GM23338 (cell line): Measurements from ENCODE around the gene NCK2. TPM values are rescaled to one million over a fixed set of nuclear protein-coding genes. Genes with fewer than 3 reads are reported as not detected.

Experiments
- ATAC-seq: fragments of 200-7000 bp; cut with Tn5 transposase; 3 replicates; pipeline ENCODE4 v1.9.1; 2020
- DNase-seq: peaks from one replicate; pipeline ENCODE4 v3.0.0-alpha.2; 2015; ENCODE audit warnings: low spot score
- H2AFZ ChIP-seq: fragments of 200-600 bp; sonication (generic); 2 replicates; pipeline ENCODE4 v1.8.0; 2016; ENCODE audit warnings: antibody characterized with exemption, mild to moderate bottlenecking, moderate library complexity
- H3F3A ChIP-seq: fragments of 200-600 bp; sonication (generic); replicated peaks from 2 replicates; pipeline ENCODE4 v1.8.0; 2017; ENCODE audit warnings: antibody characterized with exemption, mixed run types, low read depth
- H3K27ac ChIP-seq: fragments of 200-600 bp; sonication (generic); 2 replicates; pipeline ENCODE4 v1.6.1; 2016; ENCODE audit warnings: low read depth
- H3K27me3 ChIP-seq: fragments of 200-600 bp; sonication (generic); 2 replicates; pipeline ENCODE4 v1.8.0; 2016; ENCODE audit warnings: mild to moderate bottlenecking, mixed run types, moderate library complexity; ENCODE audit not compliant: insufficient read depth
- H3K36me3 ChIP-seq: fragments of 200-600 bp; sonication (generic); 2 replicates; pipeline ENCODE4 v1.8.0; 2016; ENCODE audit warnings: mild to moderate bottlenecking; ENCODE audit not compliant: insufficient read depth
- H3K4me1 ChIP-seq: fragments of 200-600 bp; sonication (generic); 2 replicates; pipeline ENCODE4 v1.8.0; 2016; ENCODE audit warnings: mild to moderate bottlenecking, moderate library complexity; ENCODE audit not compliant: insufficient read depth
- H3K4me2 ChIP-seq: fragments of 200-600 bp; sonication (generic); 2 replicates; pipeline ENCODE4 v1.7.1; 2017; ENCODE audit warnings: mixed run types
- H3K4me3 ChIP-seq: fragments of 200-600 bp; sonication (generic); 2 replicates; pipeline ENCODE4 v1.6.1; 2016; ENCODE audit warnings: mixed run types
- H3K79me2 ChIP-seq: fragments of 200-600 bp; sonication (generic); replicated peaks from 2 replicates; pipeline ENCODE4 v1.8.0; 2017; ENCODE audit warnings: mild to moderate bottlenecking; ENCODE audit not compliant: insufficient read depth
- H3K9me2 ChIP-seq: fragments of 200-600 bp; sonication (generic); 2 replicates; pipeline ENCODE4 v1.8.0; 2017; ENCODE audit not compliant: insufficient read depth
- H4K20me1 ChIP-seq: fragments of 200-600 bp; sonication (generic); replicated peaks from 2 replicates; pipeline ENCODE4 v1.8.0; 2017; ENCODE audit warnings: mild to moderate bottlenecking; ENCODE audit not compliant: insufficient read depth
- H3K27ac Mint-ChIP-seq: 2 replicates; pipeline ENCODE4 v1.8.0; 2020; ENCODE audit warnings: inconsistent platforms, mild to moderate bottlenecking, moderate library complexity, mixed read lengths
- H3K27me3 Mint-ChIP-seq: 3 replicates; pipeline ENCODE4 v1.8.0; 2022; ENCODE audit warnings: low read depth, mild to moderate bottlenecking, moderate library complexity, mixed read lengths, inconsistent platforms; ENCODE audit not compliant: insufficient read depth, poor library complexity
- H3K36me3 Mint-ChIP-seq: 3 replicates; pipeline ENCODE4 v1.8.0; 2021; ENCODE audit warnings: low read depth, mild to moderate bottlenecking, inconsistent platforms, moderate library complexity, mixed read lengths
- H3K4me1 Mint-ChIP-seq: 3 replicates; pipeline ENCODE4 v1.8.0; 2020; ENCODE audit warnings: mild to moderate bottlenecking, inconsistent platforms, mixed read lengths
- H3K4me3 Mint-ChIP-seq: 3 replicates; pipeline ENCODE4 v1.8.0; 2021; ENCODE audit warnings: moderate library complexity, mild to moderate bottlenecking, inconsistent platforms, mixed read lengths
- H3K9me3 Mint-ChIP-seq: 3 replicates; pipeline ENCODE4 v1.8.0; 2020; ENCODE audit warnings: moderate library complexity, mild to moderate bottlenecking, inconsistent platforms, mixed read lengths
- CREB1 ChIP-seq: fragments of 250-450 bp; sonication (Bioruptor Pico); IDR thresholded peaks from 2 replicates; pipeline ENCODE4 v1.5.0; 2020; ENCODE audit warnings: low read depth, mild to moderate bottlenecking, moderate library complexity
- CTCF ChIP-seq, 2 experiments: fragments of 200-600 bp in 1 of 2; sonication (generic) in 1 of 2; conservative IDR thresholded peaks; 2 replicates each; pipeline versions ENCODE4 v1.5.1 to v1.6.1; 2016 to 2017; ENCODE audit warnings: antibody characterized with exemption in 2 of 2, low read depth in 2 of 2, mild to moderate bottlenecking in 2 of 2, moderate library complexity in 1 of 2
- JUNB ChIP-seq: IDR thresholded peaks from one replicate; pipeline ENCODE4 v1.6.1; 2016; ENCODE audit warnings: antibody characterized with exemption; ENCODE audit not compliant: unreplicated experiment
- NANOG ChIP-seq: IDR thresholded peaks from 2 replicates; pipeline ENCODE4 v1.6.1; 2016; ENCODE audit warnings: antibody characterized with exemption, borderline replicate concordance
- REST ChIP-seq: IDR thresholded peaks from one replicate; pipeline ENCODE4 v1.6.1; 2018; ENCODE audit warnings: antibody characterized with exemption; ENCODE audit not compliant: unreplicated experiment
- STAT1 ChIP-seq: IDR thresholded peaks from one replicate; pipeline ENCODE4 v1.6.1; 2016; ENCODE audit warnings: antibody characterized with exemption; ENCODE audit not compliant: unreplicated experiment
- ZNF331 ChIP-seq: fragments of 250-450 bp; sonication (Bioruptor Pico); IDR thresholded peaks from 2 replicates; pipeline ENCODE4 v1.5.0; 2020; ENCODE audit warnings: low read depth, mild to moderate bottlenecking, moderate library complexity
- polyA plus RNA-seq: library from polyadenylated mRNA; unstranded; fragments of >200 nt; fragmentation: Nextera tagmentation; extraction: Ambion mirVana; gene quantifications from 2 replicates; pipeline ENCODE4 v1.2.1, GENCODE V29; 2016
- total RNA-seq: library from RNA; depleted of rRNA; stranded (reverse); fragments of >200 nt; shearing (Covaris generic); gene quantifications from 2 replicates; pipeline ENCODE4 v1.2.3, GENCODE V29; 2014

Gene NCK2
- total and polyA plus RNA-seq, 2 experiments from 2014 or later: 26.9 to 59.9 TPM

GRCh38 chr2:105836341-105836740 is 91.6 kb downstream of the NCK2 start:
- H2AFZ ChIP-seq: no peak overlapping the region
- no peaks in the 10 kb centered on the region for H3K27me3 ChIP-seq
- peak; percentile 75 for ATAC-seq
- Mint-ChIP-seq H3K4me3 (no peak overlapping the region), H3K27ac (no peak overlapping the region), H3K36me3 (peaks cover 17% of the 10 kb centered on the region), H3K9me3 (peaks cover 18% of the 10 kb centered on the region; the same call in 2 of the 3 replicates), H3K27me3 (peaks cover 10% of the 10 kb centered on the region), H3K4me1 (peaks cover 47% of the 10 kb centered on the region)
- H3K9me2 ChIP-seq: peaks cover 6% of the 10 kb centered on the region
- H3K4me3 ChIP-seq: no peak overlapping the region
- no peaks in the 10 kb centered on the region for H3F3A ChIP-seq
- no peaks in the 10 kb centered on the region for H3K36me3 ChIP-seq
- no peak for DNase-seq
- H3K4me2 ChIP-seq: no peak overlapping the region
- H3K79me2 ChIP-seq: peaks cover 97% of the 10 kb centered on the region
- no peak overlapping the region for H3K27ac ChIP-seq
- H4K20me1 ChIP-seq: no peaks in the 10 kb centered on the region; the same call in 1 of the 2 replicates
- peaks cover 32% of the 10 kb centered on the region for H3K4me1 ChIP-seq
- TF ChIP-seq CREB1 (CRISPR knock-in tag) (no peak), REST (no peak)

- Mint-ChIP-seq H3K4me3 (no peak overlapping the region), H3K9me3 (peaks cover 11% of the 10 kb centered on the region; the same call in 2 of the 3 replicates), H3K27ac (no peak overlapping the region), H3K4me1 (peaks cover 52% of the 10 kb centered on the region), H3K36me3 (peaks cover 13% of the 10 kb centered on the region; the same call in 2 of the 3 replicates), H3K27me3 (peaks cover 10% of the 10 kb centered on the region)
- no peak overlapping the region for H3K4me2 ChIP-seq
- H3K27me3 ChIP-seq: no peaks in the 10 kb centered on the region
- H3K4me1 ChIP-seq: peaks cover 36% of the 10 kb centered on the region
- H3K4me3 ChIP-seq: no peak overlapping the region
- no peaks in the 10 kb centered on the region for H3F3A ChIP-seq
- DNase-seq (no peak), ATAC-seq (no peak)
- H3K9me2 ChIP-seq: peaks cover 12% of the 10 kb centered on the region
- no peak overlapping the region for H2AFZ ChIP-seq
- no peaks in the 10 kb centered on the region for H3K36me3 ChIP-seq
- H3K79me2 ChIP-seq: peaks cover 97% of the 10 kb centered on the region
- no peaks in the 10 kb centered on the region; the same call in 1 of the 2 replicates for H4K20me1 ChIP-seq
- H3K27ac ChIP-seq: no peak overlapping the region
- no peak for TF ChIP-seq ZNF331 (CRISPR knock-in tag)
- TF ChIP-seq NANOG: no peak
- no peak for TF ChIP-seq JUNB
- TF ChIP-seq STAT1: no peak
- no peak for TF ChIP-seq REST
- no peak for TF ChIP-seq CTCF (conservative IDR thresholded peaks at IDR 0.05; ENCODE audit: low read depth in 2 of 2)
- no peak for TF ChIP-seq CREB1 (CRISPR knock-in tag)
Measured at GRCh38 chr2:105836840-105837692, 92.4 kb downstream of the NCK2 start.
